ENCODE results near the gene SERPINB2. TPM values are rescaled to one million over a fixed set of nuclear protein-coding genes. Genes with fewer than 3 reads are reported as not detected.

The SERPINB2 gene
- total and polyA plus RNA-seq, 10 of the 15 experiments (the other 5 are each of a cell fraction or from before 2014, with no cell fraction given): 9.6 to 25.3 (median 14.0) TPM

DNA sequence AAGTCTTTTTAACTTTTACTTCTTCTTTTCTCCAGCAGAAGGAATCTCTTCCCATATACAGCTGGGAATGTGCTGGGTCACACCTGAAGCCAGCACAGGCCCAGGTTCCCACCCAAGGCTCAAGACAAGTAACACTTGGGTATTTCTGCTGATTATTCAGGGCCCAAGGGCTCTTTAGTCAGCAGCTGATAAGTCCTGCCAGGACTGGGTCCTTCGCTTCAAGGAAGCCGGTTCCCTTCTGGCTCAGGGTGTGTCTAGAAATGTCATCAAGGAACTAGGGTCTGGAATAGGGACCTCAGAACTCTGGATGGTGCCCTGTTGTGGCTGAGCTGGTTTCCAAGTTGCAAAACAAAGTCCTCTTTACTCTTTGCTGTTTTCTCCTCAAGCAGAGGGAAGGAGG is 27.0 kb upstream of the SERPINB2 start:
- ATAC-seq: no peak
- no TSS peak for BruUV-seq (replicated peaks)
- Histone ChIP-seq H3K36me3 (ENCODE audit: control insufficient read depth in 2 of 2, insufficient read depth in 2 of 2, low read length in 1 of 2) (no peaks in the 10 kb centered on the region), H3K4me3 (no peak overlapping the region), H3K27me3 (replicated peaks in 1 of 2; ENCODE audit: control insufficient read depth in 2 of 2, insufficient read depth in 2 of 2, low read length in 1 of 2) (no peaks in the 10 kb centered on the region), H4K20me1 (ENCODE audit: control insufficient read depth, insufficient read depth) (no peaks in the 10 kb centered on the region), H3K4me1 (ENCODE audit: control insufficient read depth, insufficient read depth, low read length) (no peaks in the 10 kb centered on the region), H2AFZ (ENCODE audit: control insufficient read depth, low read depth, low read length) (no peak overlapping the region), H3K9ac (ENCODE audit: control insufficient read depth, insufficient read depth, low read length) (no peak overlapping the region), H3K4me2 (ENCODE audit: control insufficient read depth, insufficient read depth) (no peak overlapping the region), H3K27ac (ENCODE audit: control insufficient read depth, insufficient read depth) (no peak overlapping the region), H3K9me3 (replicated peaks; ENCODE audit: control insufficient read depth, insufficient read depth, low read length) (no peaks in the 10 kb centered on the region), H3K79me2 (ENCODE audit: control insufficient read depth, insufficient read depth, low read length) (no peaks in the 10 kb centered on the region)
- no peak for FAIRE-seq
- intact Hi-C loops (cut with micrococcal nuclease; ENCODE audit: unreplicated experiment): no loop called here
- TF ChIP-seq NFXL1 (IDR thresholded peaks at IDR 0.05; ENCODE audit: borderline replicate concordance) (no peak), JUNB (IDR thresholded peaks at IDR 0.05) (no peak), ATF7 (IDR thresholded peaks at IDR 0.05; ENCODE audit: low read depth) (no peak), HDAC2 (IDR thresholded peaks at IDR 0.05) (no peak)
- no peak for DNase-seq (ENCODE audit: low read depth, low spot score)
- in situ Hi-C loops (cut with MboI): no loop called here
- ChIA-PET RAD21 (ENCODE audit: unreplicated experiment) (no interaction called here), SMC1A (ENCODE audit: uncharacterized antibody, unreplicated experiment) (no interaction called here), POLR2A (no interaction called here), CTCF (interaction anchor here (0.9 to 1.7 kb wide), 3 partner anchors 12 to 76 kb away, joined by 3 to 4 read pairs (median 3); no protein-coding TSS in a partner anchor)
- WGBS (ENCODE audit: insufficient coverage, insufficient replicate concordance, low lambda C conversion rate, missing lambda C conversion rate): 95% methylated on average over 2 of the region's 2 CpGs

DNA sequence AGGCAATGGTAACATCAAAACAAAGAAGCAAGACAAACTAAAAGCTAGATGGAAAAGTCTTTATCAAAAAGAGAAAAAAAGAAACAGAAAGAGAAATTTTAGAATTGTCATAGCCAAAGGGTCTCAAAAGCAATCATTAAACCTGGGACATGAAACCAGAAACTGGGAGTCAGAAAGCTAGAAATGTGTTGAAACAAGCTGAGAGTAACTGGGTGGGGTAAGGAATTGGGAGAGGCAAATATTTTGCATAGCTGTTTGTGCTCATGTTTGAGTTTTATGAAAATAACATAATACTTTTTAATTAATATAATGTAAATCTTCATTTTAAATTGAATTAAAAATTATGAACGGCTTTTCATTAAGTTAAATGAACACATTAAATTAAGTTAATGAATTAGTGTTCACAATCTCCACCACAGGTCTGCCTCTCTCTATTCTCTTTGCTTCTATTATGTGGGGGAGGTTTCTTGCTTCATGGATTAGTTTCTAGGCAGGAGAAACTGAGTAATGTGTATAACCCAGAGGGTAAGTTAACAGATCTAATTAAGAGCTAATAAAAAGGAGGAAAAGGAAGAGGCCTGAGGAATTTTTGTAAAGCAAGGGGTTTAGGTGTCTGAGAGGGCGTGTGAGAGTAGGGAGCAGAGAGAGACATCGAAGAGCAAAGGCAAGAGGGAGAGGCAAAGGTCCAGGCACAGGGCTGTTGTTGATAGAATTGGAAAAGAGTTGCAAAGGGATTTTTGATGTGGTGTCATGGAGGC is 20.0 kb upstream of the SERPINB2 start:
- no peaks in the 10 kb centered on the region for H4K20me1 ChIP-seq (ENCODE audit: control insufficient read depth, insufficient read depth)
- ChIA-PET RAD21 (ENCODE audit: unreplicated experiment) (interaction anchor here (1.1 kb wide), 1 partner anchor 68 kb away, joined by 3 read pairs; no protein-coding TSS in a partner anchor), CTCF (interaction anchor here (1.2 to 1.9 kb wide), 2 partner anchors 10 to 69 kb away, joined by 6 read pairs; no protein-coding TSS in a partner anchor), POLR2A (no interaction called here), SMC1A (ENCODE audit: uncharacterized antibody, unreplicated experiment) (interaction anchor here (1.1 to 2.2 kb wide), 3 partner anchors 68 to 77 kb away, joined by 3 to 12 read pairs (median 3); no protein-coding TSS in a partner anchor)
- H2AFZ ChIP-seq (ENCODE audit: control insufficient read depth, low read depth, low read length): no peak overlapping the region
- no peak overlapping the region for H3K9ac ChIP-seq (ENCODE audit: control insufficient read depth, insufficient read depth, low read length)
- H3K79me2 ChIP-seq (ENCODE audit: control insufficient read depth, insufficient read depth, low read length): no peaks in the 10 kb centered on the region
- intact Hi-C loops (cut with micrococcal nuclease; ENCODE audit: unreplicated experiment): no loop called here
- BruUV-seq (replicated peaks): no TSS peak
- no peaks in the 10 kb centered on the region for H3K36me3 ChIP-seq (ENCODE audit: control insufficient read depth in 2 of 2, insufficient read depth in 2 of 2, low read length in 1 of 2)
- no peaks in the 10 kb centered on the region for H3K4me1 ChIP-seq (ENCODE audit: control insufficient read depth, insufficient read depth, low read length)
- no peak overlapping the region for H3K4me2 ChIP-seq (ENCODE audit: control insufficient read depth, insufficient read depth)
- DNase-seq (ENCODE audit: low read depth, low spot score): no peak
- H3K27me3 ChIP-seq (replicated peaks in 1 of 2; ENCODE audit: control insufficient read depth in 2 of 2, insufficient read depth in 2 of 2, low read length in 1 of 2): no peaks in the 10 kb centered on the region
- H3K27ac ChIP-seq (ENCODE audit: control insufficient read depth, insufficient read depth): no peak overlapping the region
- no peaks in the 10 kb centered on the region for H3K9me3 ChIP-seq (replicated peaks; ENCODE audit: control insufficient read depth, insufficient read depth, low read length)
- ATAC-seq: no peak
- in situ Hi-C loops (cut with MboI): no loop called here
- H3K4me3 ChIP-seq: no peak overlapping the region
- no peak for FAIRE-seq
- WGBS (ENCODE audit: insufficient coverage, insufficient replicate concordance, low lambda C conversion rate, missing lambda C conversion rate): 7% methylated on average over 3 of the region's 3 CpGs
- TF ChIP-seq POU2F2 (IDR thresholded peaks at IDR 0.05; ENCODE audit: borderline replicate concordance, low read depth, low read length) (no peak), CBX5 (IDR thresholded peaks at IDR 0.05; ENCODE audit: low read depth) (no peak), EZH2 (IDR thresholded peaks at IDR 0.05; ENCODE audit: borderline replicate concordance, control insufficient read depth, low read depth, low read length) (no peak), IKZF1 (conservative IDR thresholded peaks at IDR 0.05) (no peak), SIX5 (IDR thresholded peaks at IDR 0.05; ENCODE audit: low read depth, low read length, severe bottlenecking) (no peak), NBN (IDR thresholded peaks at IDR 0.05) (no peak), EED (IDR thresholded peaks at IDR 0.05; ENCODE audit: low read depth) (no peak)
- TF ChIP-seq, protein P1, sequence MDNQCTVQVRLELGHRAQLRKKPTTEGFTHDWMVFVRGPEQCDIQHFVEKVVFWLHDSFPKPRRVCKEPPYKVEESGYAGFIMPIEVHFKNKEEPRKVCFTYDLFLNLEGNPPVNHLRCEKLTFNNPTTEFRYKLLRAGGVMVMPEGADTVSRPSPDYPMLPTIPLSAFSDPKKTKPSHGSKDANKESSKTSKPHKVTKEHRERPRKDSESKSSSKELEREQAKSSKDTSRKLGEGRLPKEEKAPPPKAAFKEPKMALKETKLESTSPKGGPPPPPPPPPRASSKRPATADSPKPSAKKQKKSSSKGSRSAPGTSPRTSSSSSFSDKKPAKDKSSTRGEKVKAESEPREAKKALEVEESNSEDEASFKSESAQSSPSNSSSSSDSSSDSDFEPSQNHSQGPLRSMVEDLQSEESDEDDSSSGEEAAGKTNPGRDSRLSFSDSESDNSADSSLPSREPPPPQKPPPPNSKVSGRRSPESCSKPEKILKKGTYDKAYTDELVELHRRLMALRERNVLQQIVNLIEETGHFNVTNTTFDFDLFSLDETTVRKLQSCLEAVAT (IDR thresholded peaks at IDR 0.05): no peak
- TF ChIP-seq, protein P2, sequence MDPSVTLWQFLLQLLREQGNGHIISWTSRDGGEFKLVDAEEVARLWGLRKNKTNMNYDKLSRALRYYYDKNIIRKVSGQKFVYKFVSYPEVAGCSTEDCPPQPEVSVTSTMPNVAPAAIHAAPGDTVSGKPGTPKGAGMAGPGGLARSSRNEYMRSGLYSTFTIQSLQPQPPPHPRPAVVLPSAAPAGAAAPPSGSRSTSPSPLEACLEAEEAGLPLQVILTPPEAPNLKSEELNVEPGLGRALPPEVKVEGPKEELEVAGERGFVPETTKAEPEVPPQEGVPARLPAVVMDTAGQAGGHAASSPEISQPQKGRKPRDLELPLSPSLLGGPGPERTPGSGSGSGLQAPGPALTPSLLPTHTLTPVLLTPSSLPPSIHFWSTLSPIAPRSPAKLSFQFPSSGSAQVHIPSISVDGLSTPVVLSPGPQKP (IDR thresholded peaks at IDR 0.05; ENCODE audit: low read depth, low read length): no peak
- TF ChIP-seq, protein P3, sequence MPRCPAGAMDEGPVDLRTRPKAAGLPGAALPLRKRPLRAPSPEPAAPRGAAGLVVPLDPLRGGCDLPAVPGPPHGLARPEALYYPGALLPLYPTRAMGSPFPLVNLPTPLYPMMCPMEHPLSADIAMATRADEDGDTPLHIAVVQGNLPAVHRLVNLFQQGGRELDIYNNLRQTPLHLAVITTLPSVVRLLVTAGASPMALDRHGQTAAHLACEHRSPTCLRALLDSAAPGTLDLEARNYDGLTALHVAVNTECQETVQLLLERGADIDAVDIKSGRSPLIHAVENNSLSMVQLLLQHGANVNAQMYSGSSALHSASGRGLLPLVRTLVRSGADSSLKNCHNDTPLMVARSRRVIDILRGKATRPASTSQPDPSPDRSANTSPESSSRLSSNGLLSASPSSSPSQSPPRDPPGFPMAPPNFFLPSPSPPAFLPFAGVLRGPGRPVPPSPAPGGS (IDR thresholded peaks at IDR 0.05; ENCODE audit: borderline replicate concordance, insufficient read depth, low read depth, low read length, poor library complexity, severe bottlenecking): no peak

All from GM12878 (cell line).